ENCODE results near the gene TFAP2A. TPM values are rescaled to one million over a fixed set of nuclear protein-coding genes. Genes with fewer than 3 reads are reported as not detected.

The TFAP2A gene
- under 1 TPM in 3 of 5 donors, not detected in 2; 0.15 to 0.69 (median 0.28) TPM for total RNA-seq
- total RNA-seq (2013), result not detected
- total RNA-seq, result 0 to 0.06 (median 0) reads per million in 29 experiments

GRCh38 chr6:10414756-10415616 is at the start of gene TFAP2A:
Gene TFAP2A, minus strand, starts transcription at chr6:10415074. Its CDS starts 83 bp downstream, at chr6:10414991.
- peaks cover 40 to 59% (median 55%) of the 10 kb centered on the region in 3 donors for H3K4me1 Mint-ChIP-seq

GRCh38 chr6:10463491-10464481 is 48.9 kb upstream of the TFAP2A start:
- WGBS (ENCODE audit: insufficient coverage), result 58% methylated on average over 4 of the region's 16 CpGs
- Mint-ChIP-seq H3K36me3 (no peaks in the 10 kb centered on the region), H3K27me3 (peaks cover 15 to 32% of the 10 kb centered on the region in 2 donors), H3K4me1 (no peaks in the 10 kb centered on the region), H3K9me3 (no peaks in the 10 kb centered on the region), H3K4me3 (no peak overlapping the region), H3K27ac (no peak overlapping the region)
- DNase-seq, result no peak
- ChIA-PET POLR2A (no interaction called here), CTCF (interaction anchor here (0.5 to 0.7 kb wide), 2 partner anchors 47 to 126 kb away, joined by 3 read pairs; no protein-coding TSS in a partner anchor)
- no peak overlapping the region for H3K27ac ChIP-seq (ENCODE audit: low read length)
- H3K9me3 ChIP-seq, result no peaks in the 10 kb centered on the region
- H3K27me3 ChIP-seq (replicated peaks in 1 of 2; ENCODE audit: control insufficient read depth in 2 of 2, extremely low read depth in 1 of 2, insufficient read depth in 2 of 2, low read length in 1 of 2), result peaks cover 0 to 19% of the 10 kb centered on the region in 2 experiments
- ATAC-seq (replicated peaks in 1 of 4), result no peak
- no peak overlapping the region for H3K4me3 ChIP-seq (ENCODE audit: control insufficient read depth in 1 of 2, extremely low read depth in 1 of 2, low read length in 1 of 2)
- no peaks in the 10 kb centered on the region for H3K36me3 ChIP-seq (ENCODE audit: control insufficient read depth in 2 of 2, extremely low read depth in 1 of 2, insufficient read depth in 1 of 2, low read length in 1 of 2)
- no peaks in the 10 kb centered on the region for H3K4me1 ChIP-seq (ENCODE audit: control insufficient read depth in 1 of 2, extremely low read depth in 1 of 2, insufficient read depth in 2 of 2, low read length in 2 of 2)

More at GRCh38 chr6:10414756-10415616, at the start of gene TFAP2A:
- Histone ChIP-seq H3K27me3 (replicated peaks in 1 of 2; ENCODE audit: control insufficient read depth in 2 of 2, extremely low read depth in 1 of 2, insufficient read depth in 2 of 2, low read length in 1 of 2) (peaks cover 33 to 95% of the 10 kb centered on the region in 2 experiments), H3K4me1 (ENCODE audit: control insufficient read depth in 1 of 2, extremely low read depth in 1 of 2, insufficient read depth in 2 of 2, low read length in 2 of 2) (peaks cover 12 to 61% of the 10 kb centered on the region in 2 experiments), H3K9me3 (no peaks in the 10 kb centered on the region), H3K36me3 (ENCODE audit: control insufficient read depth in 2 of 2, extremely low read depth in 1 of 2, insufficient read depth in 1 of 2, low read length in 1 of 2) (no peaks in the 10 kb centered on the region), H3K4me3 (ENCODE audit: control insufficient read depth in 1 of 2, extremely low read depth in 1 of 2, low read length in 1 of 2) (peak within 1 kb of the TSS in 1 of 2 donors; percentile 41), H3K27ac (ENCODE audit: low read length) (no peak within 1 kb of the TSS)
- ChIA-PET POLR2A (interaction anchor here in 1 of 2 donors (0.6 kb wide), 1 partner anchor 9 kb away, joined by 4 read pairs; no protein-coding TSS in a partner anchor), CTCF (interaction anchor here in 1 of 2 donors (1.1 kb wide), 1 partner anchor 12 kb away, joined by 5 read pairs; no protein-coding TSS in a partner anchor)
- H3K27me3 Mint-ChIP-seq, result peaks cover 67 to 88% of the 10 kb centered on the region in 2 donors
- 21% methylated on average over 26 of the region's 58 CpGs for whole genome bisulfite sequencing (ENCODE audit: insufficient coverage)
- H3K4me3 Mint-ChIP-seq, result peak within 1 kb of the TSS in 2 of 3 donors; percentile 50 to 88
- no peak for DNase-seq
- peaks cover 7% of the 10 kb centered on the region for H3K36me3 Mint-ChIP-seq
- peaks cover 0 to 4% (median 3%) of the 10 kb centered on the region in 3 donors for H3K9me3 Mint-ChIP-seq
- peak within 1 kb of the TSS in 1 of 2 donors; percentile 39 for H3K27ac Mint-ChIP-seq
- ATAC-seq (replicated peaks in 1 of 4), result no peak

GRCh38 chr6:10463040-10463439 is 48.2 kb upstream of the TFAP2A start:
- ChIA-PET POLR2A (interaction anchor here in 1 of 2 donors (0.6 kb wide), 1 partner anchor 27 kb away, joined by 8 read pairs; no protein-coding TSS in a partner anchor), CTCF (no interaction called here)
- H3K27ac Mint-ChIP-seq, result no peak overlapping the region

GRCh38 chr6:10461850-10462249 is 47.0 kb upstream of the TFAP2A start:
- no peaks in the 10 kb centered on the region for H3K9me3 Mint-ChIP-seq
- no peak for ATAC-seq (replicated peaks in 1 of 4)

More at GRCh38 chr6:10463040-10463439, 48.2 kb upstream of the TFAP2A start:
- Histone ChIP-seq H3K27ac (ENCODE audit: low read length) (no peak overlapping the region), H3K27me3 (replicated peaks in 1 of 2; ENCODE audit: control insufficient read depth in 2 of 2, extremely low read depth in 1 of 2, insufficient read depth in 2 of 2, low read length in 1 of 2) (peaks cover 0 to 19% of the 10 kb centered on the region in 2 experiments), H3K36me3 (ENCODE audit: control insufficient read depth in 2 of 2, extremely low read depth in 1 of 2, insufficient read depth in 1 of 2, low read length in 1 of 2) (no peaks in the 10 kb centered on the region), H3K4me1 (ENCODE audit: control insufficient read depth in 1 of 2, extremely low read depth in 1 of 2, insufficient read depth in 2 of 2, low read length in 2 of 2) (no peaks in the 10 kb centered on the region), H3K9me3 (no peaks in the 10 kb centered on the region), H3K4me3 (ENCODE audit: control insufficient read depth in 1 of 2, extremely low read depth in 1 of 2, low read length in 1 of 2) (no peak overlapping the region)
- 89% methylated on average over 8 of the region's 12 CpGs for WGBS (ENCODE audit: insufficient coverage)
- Mint-ChIP-seq H3K4me1 (no peaks in the 10 kb centered on the region), H3K9me3 (no peaks in the 10 kb centered on the region), H3K4me3 (no peak overlapping the region), H3K27me3 (peaks cover 15 to 35% of the 10 kb centered on the region in 2 donors), H3K36me3 (no peaks in the 10 kb centered on the region)
- DNase-seq, result no peak
- no peak for ATAC-seq (replicated peaks in 1 of 4)

GRCh38 chr6:10460096-10460495 is 45.2 kb upstream of the TFAP2A start:
- Mint-ChIP-seq H3K36me3 (no peaks in the 10 kb centered on the region), H3K4me1 (no peaks in the 10 kb centered on the region), H3K9me3 (no peaks in the 10 kb centered on the region), H3K27me3 (peaks cover 21 to 24% of the 10 kb centered on the region in 2 donors), H3K4me3 (no peak overlapping the region), H3K27ac (no peak overlapping the region)
- ATAC-seq (replicated peaks in 1 of 4) (no peak), DNase-seq (no peak)
- CTCF ChIA-PET, result no interaction called here
- Histone ChIP-seq H3K4me1 (ENCODE audit: control insufficient read depth in 1 of 2, extremely low read depth in 1 of 2, insufficient read depth in 2 of 2, low read length in 2 of 2) (no peaks in the 10 kb centered on the region), H3K4me3 (ENCODE audit: control insufficient read depth in 1 of 2, extremely low read depth in 1 of 2, low read length in 1 of 2) (no peak overlapping the region), H3K27ac (ENCODE audit: low read length) (no peak overlapping the region), H3K9me3 (no peaks in the 10 kb centered on the region), H3K36me3 (ENCODE audit: control insufficient read depth in 2 of 2, extremely low read depth in 1 of 2, insufficient read depth in 1 of 2, low read length in 1 of 2) (no peaks in the 10 kb centered on the region), H3K27me3 (replicated peaks in 1 of 2; ENCODE audit: control insufficient read depth in 2 of 2, extremely low read depth in 1 of 2, insufficient read depth in 2 of 2, low read length in 1 of 2) (peaks cover 0 to 19% of the 10 kb centered on the region in 2 experiments)
- no CpG with 5 or more reads among the region's 5 CpGs for WGBS (ENCODE audit: insufficient coverage)
- POLR2A ChIA-PET, result no interaction called here

More at GRCh38 chr6:10461850-10462249, 47.0 kb upstream of the TFAP2A start:
- Histone ChIP-seq H3K36me3 (ENCODE audit: control insufficient read depth in 2 of 2, extremely low read depth in 1 of 2, insufficient read depth in 1 of 2, low read length in 1 of 2) (no peaks in the 10 kb centered on the region), H3K4me3 (ENCODE audit: control insufficient read depth in 1 of 2, extremely low read depth in 1 of 2, low read length in 1 of 2) (no peak overlapping the region), H3K9me3 (no peaks in the 10 kb centered on the region), H3K27me3 (replicated peaks in 1 of 2; ENCODE audit: control insufficient read depth in 2 of 2, extremely low read depth in 1 of 2, insufficient read depth in 2 of 2, low read length in 1 of 2) (peaks cover 0 to 21% of the 10 kb centered on the region in 2 experiments), H3K27ac (ENCODE audit: low read length) (no peak overlapping the region), H3K4me1 (ENCODE audit: control insufficient read depth in 1 of 2, extremely low read depth in 1 of 2, insufficient read depth in 2 of 2, low read length in 2 of 2) (no peaks in the 10 kb centered on the region)
- Mint-ChIP-seq H3K27ac (no peak overlapping the region), H3K27me3 (peaks cover 18 to 29% of the 10 kb centered on the region in 2 donors), H3K36me3 (no peaks in the 10 kb centered on the region), H3K4me1 (no peaks in the 10 kb centered on the region), H3K4me3 (no peak overlapping the region)
- no peak for DNase-seq
- ChIA-PET POLR2A (no interaction called here), CTCF (interaction anchor here in 1 of 2 donors (0.7 kb wide), 1 partner anchor 100 kb away, joined by 3 read pairs; no protein-coding TSS in a partner anchor)
- WGBS (ENCODE audit: insufficient coverage), result 22% methylated on average over 1 of the region's 1 CpG

Measured in T-cell (primary cell).